Natural killer cell (primary cell): ENCODE results near the gene NSD2. TPM values are rescaled to one million over a fixed set of nuclear protein-coding genes. Genes with fewer than 3 reads are reported as not detected.

Experiments used
- ATAC-seq, 3 donors: fragments of 150-1000 bp in 2 of 3; fragments of 200-7000 bp in 1 of 3; cut with Tn5 transposase; 1 replicate in 1 of 3; 2 replicates in 2 of 3; pipeline ENCODE4 v1.10.0; 2021; ENCODE audit warnings: mild to moderate bottlenecking in 2 of 3, moderate library complexity in 2 of 3
- DNase-seq, 2 donors: peaks; one replicate each; pipeline versions ENCODE4 v3.0.0 to v3.0.0-alpha.2; 2013 to 2021; ENCODE audit warnings: mixed read lengths in 1 of 2
- H3K27ac ChIP-seq: one replicate; pipeline ENCODE4 v1.5.1; 2013; ENCODE audit warnings: mild to moderate bottlenecking, low read length
- H3K27me3 ChIP-seq: one replicate; pipeline ENCODE4 v1.6.1; 2013; ENCODE audit warnings: low read length; ENCODE audit not compliant: control insufficient read depth, insufficient read depth
- H3K36me3 ChIP-seq: one replicate; pipeline ENCODE4 v1.6.1; 2013; ENCODE audit warnings: low read length; ENCODE audit not compliant: control insufficient read depth, insufficient read depth
- H3K4me1 ChIP-seq: one replicate; pipeline ENCODE4 v1.6.1; 2013; ENCODE audit warnings: low read length; ENCODE audit not compliant: control insufficient read depth, insufficient read depth
- H3K4me3 ChIP-seq: one replicate; pipeline ENCODE4 v1.5.1; 2013; ENCODE audit warnings: low read length
- H3K9me3 ChIP-seq: one replicate; pipeline ENCODE4 v1.6.1; 2013; ENCODE audit warnings: low read length; ENCODE audit not compliant: control insufficient read depth, insufficient read depth
- H3K27ac Mint-ChIP-seq, 2 donors: one replicate each; pipeline ENCODE4 v1.8.0; 2022; ENCODE audit warnings: mild to moderate bottlenecking in 2 of 2, mixed read lengths in 2 of 2, moderate library complexity in 1 of 2
- H3K27me3 Mint-ChIP-seq, 2 donors: one replicate each; pipeline ENCODE4 v1.8.0; 2022; ENCODE audit warnings: low read depth in 2 of 2, mixed read lengths in 2 of 2
- H3K36me3 Mint-ChIP-seq: one replicate; pipeline ENCODE4 v1.8.0; 2022; ENCODE audit warnings: mixed read lengths
- H3K4me1 Mint-ChIP-seq, 2 donors: one replicate each; pipeline ENCODE4 v1.8.0; 2022; ENCODE audit warnings: mixed read lengths in 2 of 2
- H3K4me3 Mint-ChIP-seq: one replicate; pipeline ENCODE4 v1.8.0; 2022; ENCODE audit warnings: mild to moderate bottlenecking, moderate library complexity, mixed read lengths
- H3K9me3 Mint-ChIP-seq, 2 donors: one replicate each; pipeline ENCODE4 v1.8.0; 2022; ENCODE audit warnings: mixed read lengths in 2 of 2
- CTCF ChIP-seq: fragments of 200-600 bp; IDR thresholded peaks from one replicate; pipeline ENCODE4 v1.8.0; 2022; ENCODE audit warnings: antibody characterized with exemption
- WGBS: methylation state at CpG from one replicate; pipeline ENCODE4 v1.1.7; 2013; ENCODE audit warnings: missing lambda C conversion rate; ENCODE audit not compliant: insufficient coverage; 5-methylcytosine and 5-hydroxymethylcytosine counted together
- intact Hi-C: fragments of 100-400 bp; cut with micrococcal nuclease; formaldehyde crosslinking; loops from one replicate; pipeline ENCODE4 v1.14.2; 2022
- total RNA-seq, 4 donors: library from RNA; stranded (reverse); fragments of 120-200 nt in 1 of 4; gene quantifications; one replicate each; pipeline versions ENCODE4 v1.2.3 to v1.2.4, GENCODE V29; 2013 to 2022

NSD2 gene
- total RNA-seq, 3 donors from 2014 or later (not counting 1 experiment from before 2014, with no cell fraction given) = 36.4 to 51.0 (median 48.3) TPM

- DNase-seq = no peak
- Histone ChIP-seq H3K4me1 (peaks cover 33% of the 10 kb centered on the region), H3K27ac (no peak overlapping the region), H3K4me3 (no peak overlapping the region), H3K36me3 (no peaks in the 10 kb centered on the region), H3K9me3 (no peaks in the 10 kb centered on the region), H3K27me3 (no peaks in the 10 kb centered on the region)
- ATAC-seq = no peak
- H3K36me3 Mint-ChIP-seq = no peaks in the 10 kb centered on the region
- H3K27me3 Mint-ChIP-seq = no peaks in the 10 kb centered on the region
- intact Hi-C loops = no loop called here
- WGBS = 88% methylated on average over 7 of the region's 7 CpGs
- no peaks in the 10 kb centered on the region for H3K9me3 Mint-ChIP-seq
- no peak overlapping the region for H3K27ac Mint-ChIP-seq
- H3K4me3 Mint-ChIP-seq = no peak overlapping the region
- no peak for TF ChIP-seq CTCF
- H3K4me1 Mint-ChIP-seq = peaks cover 22 to 23% of the 10 kb centered on the region in 2 donors
Measured at GRCh38 chr4:1866189-1866661, 5.0 kb upstream of the NSD2 start.

- peaks cover 23% of the 10 kb centered on the region for H3K4me1 ChIP-seq
- no peaks in the 10 kb centered on the region for H3K9me3 ChIP-seq
- peaks cover 14% of the 10 kb centered on the region in 2 donors for H3K4me1 Mint-ChIP-seq
- TF ChIP-seq CTCF = no peak
- H3K27ac Mint-ChIP-seq = no peak overlapping the region
- H3K27me3 Mint-ChIP-seq = no peaks in the 10 kb centered on the region
- DNase-seq (no peak), ATAC-seq (no peak)
- H3K4me3 Mint-ChIP-seq = no peak overlapping the region
- H3K27ac ChIP-seq = no peak overlapping the region
- 92% methylated on average over 5 of the region's 5 CpGs for WGBS
- no peaks in the 10 kb centered on the region for H3K9me3 Mint-ChIP-seq
- no peaks in the 10 kb centered on the region for H3K36me3 ChIP-seq
- intact Hi-C loops = no loop called here
- H3K4me3 ChIP-seq = no peak overlapping the region
- H3K27me3 ChIP-seq = no peaks in the 10 kb centered on the region
- no peaks in the 10 kb centered on the region for H3K36me3 Mint-ChIP-seq
Measured at GRCh38 chr4:1868293-1868692, 2.9 kb upstream of the NSD2 start.

- no peaks in the 10 kb centered on the region for H3K36me3 ChIP-seq
- no peak for DNase-seq
Measured at GRCh38 chr4:1868912-1869311, 2.3 kb upstream of the NSD2 start.

More at GRCh38 chr4:1868912-1869311, 2.3 kb upstream of the NSD2 start:
- Histone ChIP-seq H3K27me3 (no peaks in the 10 kb centered on the region), H3K4me1 (peaks cover 19% of the 10 kb centered on the region), H3K27ac (no peak overlapping the region), H3K4me3 (no peak overlapping the region), H3K9me3 (no peaks in the 10 kb centered on the region)
- Mint-ChIP-seq H3K27me3 (no peaks in the 10 kb centered on the region), H3K27ac (no peak overlapping the region), H3K9me3 (no peaks in the 10 kb centered on the region), H3K4me1 (peaks cover 12 to 13% of the 10 kb centered on the region in 2 donors), H3K36me3 (no peaks in the 10 kb centered on the region), H3K4me3 (no peak overlapping the region)
- intact Hi-C loops = no loop called here
- ATAC-seq = no peak
- 93% methylated on average over 3 of the region's 3 CpGs for WGBS
- TF ChIP-seq CTCF = no peak
